ENCODE measurements around the gene HTR1D. TPM values are rescaled to one million over a fixed set of nuclear protein-coding genes. Genes with fewer than 3 reads are reported as not detected.
A peak's percentile ranks its signal among the peaks of the same experiment; 100 is the strongest.

Gene HTR1D
- total RNA-seq, 2 donors from 2014 or later: not detected

GRCh38 chr1:23188434-23188884 is 28.8 kb downstream of the HTR1D start:
- H3K27ac Mint-ChIP-seq: no peak overlapping the region
- no peaks in the 10 kb centered on the region for H3K9me3 Mint-ChIP-seq

DNA sequence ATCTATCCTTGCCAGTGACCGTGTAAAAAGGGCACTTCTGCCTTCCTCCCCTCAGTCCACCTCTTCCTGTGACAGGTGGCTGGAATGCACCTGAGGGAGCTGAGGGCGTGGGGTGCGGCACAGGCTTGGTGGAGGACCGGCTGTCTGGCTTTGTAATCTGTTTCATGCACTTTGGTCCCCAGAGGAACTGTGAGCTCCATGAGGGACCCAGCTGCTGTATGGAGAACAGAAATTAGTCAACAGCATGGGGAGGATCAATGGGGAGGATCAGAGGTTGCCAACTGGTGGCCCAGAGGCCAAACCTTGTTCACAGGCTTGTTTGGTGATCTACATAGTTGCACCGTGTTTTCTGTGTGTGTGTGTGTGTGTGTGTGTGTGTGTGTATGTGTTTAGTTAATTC is 29.7 kb downstream of the HTR1D start:
- H3K9me3 Mint-ChIP-seq: no peaks in the 10 kb centered on the region
- no peak for ATAC-seq (replicated peaks in 1 of 2)
- H3K36me3 Mint-ChIP-seq (ENCODE audit: insufficient read depth in 2 of 2): no peaks in the 10 kb centered on the region
- H3K27me3 Mint-ChIP-seq (ENCODE audit: low read depth): peaks cover 8% of the 10 kb centered on the region
- H3K27ac Mint-ChIP-seq: no peak overlapping the region
- peaks cover 11% of the 10 kb centered on the region for H3K4me1 Mint-ChIP-seq (ENCODE audit: low read depth)
- DNase-seq: no peak
- H3K4me3 Mint-ChIP-seq: no peak overlapping the region

More at GRCh38 chr1:23188434-23188884, 28.8 kb downstream of the HTR1D start:
- DNase-seq (no peak), ATAC-seq (replicated peaks in 1 of 2) (no peak)
- no peaks in the 10 kb centered on the region for H3K36me3 Mint-ChIP-seq (ENCODE audit: insufficient read depth in 2 of 2)
- H3K4me1 Mint-ChIP-seq (ENCODE audit: low read depth): peaks cover 11% of the 10 kb centered on the region
- H3K27me3 Mint-ChIP-seq (ENCODE audit: low read depth): peaks cover 7% of the 10 kb centered on the region
- no peak overlapping the region for H3K4me3 Mint-ChIP-seq

DNA sequence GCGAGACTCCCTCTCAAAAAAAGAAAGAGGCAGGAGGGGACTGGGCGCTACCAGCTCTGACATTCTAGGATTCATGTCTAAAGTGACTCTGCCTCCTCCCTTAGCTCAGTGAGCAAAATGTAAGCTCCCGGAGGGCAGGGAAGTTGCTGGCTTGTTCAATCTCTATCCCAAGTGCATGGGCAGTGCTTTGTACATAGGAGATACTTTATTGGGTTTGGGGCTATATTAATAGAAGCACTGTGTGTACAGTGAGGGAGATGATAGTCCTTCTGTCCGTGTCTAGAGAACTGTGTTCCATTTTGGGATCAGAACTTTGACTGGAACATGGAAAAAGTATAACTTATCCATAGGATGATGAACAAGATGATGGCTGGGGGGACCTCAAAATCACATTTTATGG is 31.9 kb downstream of the HTR1D start:
- Mint-ChIP-seq H3K9me3 (no peaks in the 10 kb centered on the region), H3K4me1 (ENCODE audit: low read depth) (peaks cover 11% of the 10 kb centered on the region), H3K27me3 (ENCODE audit: low read depth) (peaks cover 18% of the 10 kb centered on the region), H3K27ac (no peak overlapping the region), H3K4me3 (no peak overlapping the region), H3K36me3 (ENCODE audit: insufficient read depth in 2 of 2) (no peaks in the 10 kb centered on the region)
- ATAC-seq (replicated peaks in 1 of 2): no peak
- DNase-seq: no peak

- Mint-ChIP-seq H3K4me1 (ENCODE audit: low read depth) (peaks cover 11% of the 10 kb centered on the region), H3K27ac (no peak overlapping the region), H3K27me3 (ENCODE audit: low read depth) (peaks cover 23% of the 10 kb centered on the region), H3K4me3 (peak overlapping the region; percentile 72 to 76), H3K36me3 (ENCODE audit: insufficient read depth in 2 of 2) (no peaks in the 10 kb centered on the region), H3K9me3 (no peaks in the 10 kb centered on the region)
- DNase-seq (peak; percentile 27 to 46), ATAC-seq (replicated peaks in 1 of 2) (peak in 1 of 2 donors; percentile 36)
Observed at GRCh38 chr1:23184212-23184934, 32.9 kb downstream of the HTR1D start.

- H3K27ac Mint-ChIP-seq: no peak overlapping the region
- H3K36me3 Mint-ChIP-seq (ENCODE audit: insufficient read depth in 2 of 2): no peaks in the 10 kb centered on the region
- no peak for DNase-seq
- no peaks in the 10 kb centered on the region for H3K9me3 Mint-ChIP-seq
- H3K27me3 Mint-ChIP-seq (ENCODE audit: low read depth): peaks cover 51% of the 10 kb centered on the region
- no peak overlapping the region for H3K4me3 Mint-ChIP-seq
- peaks cover 20% of the 10 kb centered on the region for H3K4me1 Mint-ChIP-seq (ENCODE audit: low read depth)
- ATAC-seq (replicated peaks in 1 of 2): no peak
Observed at GRCh38 chr1:23179862-23180261, 37.4 kb downstream of the HTR1D start.

DNA sequence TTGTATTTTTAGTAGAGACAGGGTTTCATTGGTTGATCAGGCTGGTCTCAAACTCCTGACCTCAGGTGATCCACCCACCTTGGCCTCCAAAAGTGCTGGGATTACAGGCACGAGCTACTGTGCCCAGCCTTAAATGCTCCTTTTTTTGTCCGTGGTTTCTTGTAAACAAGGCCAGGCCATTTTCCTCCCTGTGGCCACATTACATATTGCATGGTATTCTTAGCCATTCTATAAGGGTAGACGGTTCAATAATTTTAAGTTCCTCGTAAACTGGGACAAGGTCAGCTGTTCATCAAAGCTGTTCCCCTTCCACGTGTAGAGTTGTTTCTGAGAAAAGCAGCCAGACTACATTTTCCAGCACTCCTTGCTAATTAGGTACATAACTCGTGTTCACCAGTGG is 38.4 kb downstream of the HTR1D start:
- Mint-ChIP-seq H3K4me1 (ENCODE audit: low read depth) (peaks cover 21% of the 10 kb centered on the region), H3K4me3 (peak overlapping the region in 1 of 2 donors; percentile 37), H3K27me3 (ENCODE audit: low read depth) (peaks cover 50% of the 10 kb centered on the region), H3K9me3 (peaks cover 0 to 2% of the 10 kb centered on the region in 2 donors), H3K36me3 (ENCODE audit: insufficient read depth in 2 of 2) (no peaks in the 10 kb centered on the region), H3K27ac (no peak overlapping the region)
- ATAC-seq (replicated peaks in 1 of 2) (no peak), DNase-seq (no peak)

- peak overlapping the region; percentile 76 to 80 for H3K4me3 Mint-ChIP-seq
- H3K4me1 Mint-ChIP-seq (ENCODE audit: low read depth): peaks cover 19% of the 10 kb centered on the region
- DNase-seq (no peak), ATAC-seq (replicated peaks in 1 of 2) (no peak)
- H3K27ac Mint-ChIP-seq: no peak overlapping the region
- peaks cover 0 to 2% of the 10 kb centered on the region in 2 donors for H3K9me3 Mint-ChIP-seq
- H3K27me3 Mint-ChIP-seq (ENCODE audit: low read depth): peaks cover 44% of the 10 kb centered on the region
- no peaks in the 10 kb centered on the region for H3K36me3 Mint-ChIP-seq (ENCODE audit: insufficient read depth in 2 of 2)
Observed at GRCh38 chr1:23178414-23178813, 38.9 kb downstream of the HTR1D start.

GRCh38 chr1:23177438-23178380 is 39.6 kb downstream of the HTR1D start:
- Mint-ChIP-seq H3K36me3 (ENCODE audit: insufficient read depth in 2 of 2) (no peaks in the 10 kb centered on the region), H3K27me3 (ENCODE audit: low read depth) (peaks cover 43% of the 10 kb centered on the region), H3K27ac (no peak overlapping the region), H3K4me3 (peak overlapping the region; percentile 80), H3K9me3 (peaks cover 0 to 2% of the 10 kb centered on the region in 2 donors), H3K4me1 (ENCODE audit: low read depth) (peaks cover 19% of the 10 kb centered on the region)
- DNase-seq (peak; percentile 68 to 69), ATAC-seq (replicated peaks in 1 of 2) (peak; percentile 85 to 86)

GRCh38 chr1:23177031-23177430 is 40.3 kb downstream of the HTR1D start:
- Mint-ChIP-seq H3K27me3 (ENCODE audit: low read depth) (peaks cover 43% of the 10 kb centered on the region), H3K4me3 (peak overlapping the region; percentile 80), H3K4me1 (ENCODE audit: low read depth) (peaks cover 19% of the 10 kb centered on the region), H3K9me3 (peaks cover 0 to 2% of the 10 kb centered on the region in 2 donors), H3K36me3 (ENCODE audit: insufficient read depth in 2 of 2) (no peaks in the 10 kb centered on the region), H3K27ac (no peak overlapping the region)
- DNase-seq (no peak), ATAC-seq (replicated peaks in 1 of 2) (no peak)

DNA sequence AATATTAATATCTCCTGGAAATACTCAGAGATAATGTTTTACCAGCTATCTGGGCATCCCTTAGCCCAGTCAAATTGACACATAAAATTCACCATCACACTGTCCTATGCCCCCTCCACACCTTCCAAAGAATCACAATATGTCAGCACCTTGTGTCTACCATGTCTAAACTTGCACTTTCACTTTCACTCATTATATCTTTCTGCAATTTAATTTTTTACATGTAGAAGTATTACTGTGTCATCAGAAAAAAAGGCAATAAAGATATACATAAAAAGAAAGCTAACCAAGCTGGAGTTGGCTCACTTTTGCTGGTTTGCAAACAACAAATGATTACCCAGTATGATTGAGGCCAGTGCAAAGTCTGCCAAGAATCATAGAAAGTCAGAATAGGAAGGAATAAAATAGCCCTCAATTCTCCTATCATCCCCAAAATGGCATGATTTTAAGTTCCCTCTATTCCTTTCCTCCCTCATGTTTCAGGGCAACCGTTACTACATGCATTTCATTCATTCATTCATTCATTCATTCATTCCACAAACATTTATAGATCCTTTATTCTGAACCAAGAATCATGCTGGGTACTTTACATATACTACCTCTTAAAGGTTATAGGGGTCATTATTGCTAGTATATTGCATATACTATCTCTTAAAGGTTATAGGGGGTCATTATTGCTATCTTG is 42.7 kb downstream of the HTR1D start:
- Mint-ChIP-seq H3K27ac (no peak overlapping the region), H3K4me3 (no peak overlapping the region), H3K27me3 (ENCODE audit: low read depth) (peaks cover 30% of the 10 kb centered on the region), H3K9me3 (peaks cover 0 to 2% of the 10 kb centered on the region in 2 donors), H3K36me3 (ENCODE audit: insufficient read depth in 2 of 2) (no peaks in the 10 kb centered on the region), H3K4me1 (ENCODE audit: low read depth) (peaks cover 25% of the 10 kb centered on the region)
- ATAC-seq (replicated peaks in 1 of 2) (peak; percentile 30 to 34), DNase-seq (no peak)

- Mint-ChIP-seq H3K9me3 (peaks cover 0 to 2% of the 10 kb centered on the region in 2 donors), H3K4me1 (ENCODE audit: low read depth) (peaks cover 33% of the 10 kb centered on the region), H3K27ac (no peak overlapping the region), H3K27me3 (ENCODE audit: low read depth) (peaks cover 6% of the 10 kb centered on the region), H3K36me3 (ENCODE audit: insufficient read depth in 2 of 2) (peaks cover 1 to 3% of the 10 kb centered on the region in 2 donors), H3K4me3 (no peak overlapping the region)
- no peak for DNase-seq
- no peak for ATAC-seq (replicated peaks in 1 of 2)
Observed at GRCh38 chr1:23171181-23171755, 46.0 kb downstream of the HTR1D start.

DNA sequence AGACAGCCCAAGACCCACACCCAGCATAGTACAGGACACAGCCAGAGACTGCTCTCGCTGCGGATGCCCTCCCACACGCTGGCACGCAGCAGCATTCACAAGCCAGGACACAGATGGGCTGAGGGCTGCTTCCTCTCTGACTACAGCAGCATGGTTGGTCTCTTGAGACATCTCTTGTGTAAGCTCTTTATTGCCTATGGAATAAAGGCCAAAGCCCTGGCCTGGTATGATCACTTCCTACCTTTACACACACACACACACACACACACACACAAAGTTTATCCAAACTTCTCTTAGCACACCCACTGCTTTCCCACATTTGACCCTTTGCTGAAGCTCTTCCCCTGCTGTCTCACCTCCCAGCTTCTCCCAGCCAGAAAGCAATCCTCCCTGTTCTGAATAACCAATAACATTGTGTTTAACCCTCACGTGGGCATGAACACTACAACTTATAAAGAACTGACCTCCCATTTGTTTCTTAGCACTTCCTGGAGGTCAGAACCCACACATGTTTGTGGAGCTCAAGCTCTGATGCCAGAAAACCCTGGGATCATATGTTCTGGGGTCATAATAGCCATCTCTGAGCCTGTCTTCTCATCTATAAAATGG is 47.5 kb downstream of the HTR1D start:
- Mint-ChIP-seq H3K9me3 (peaks cover 0 to 2% of the 10 kb centered on the region in 2 donors), H3K27ac (no peak overlapping the region)
- ATAC-seq (replicated peaks in 1 of 2): peak in 1 of 2 donors; percentile 29

More for the DNA sequence above, 47.5 kb downstream of the HTR1D start:
- peak in 1 of 2 donors; percentile 14 for DNase-seq
- Mint-ChIP-seq H3K27me3 (ENCODE audit: low read depth) (no peaks in the 10 kb centered on the region), H3K4me3 (peak overlapping the region; percentile 57 to 96), H3K36me3 (ENCODE audit: insufficient read depth in 2 of 2) (peaks cover 1 to 3% of the 10 kb centered on the region in 2 donors), H3K4me1 (ENCODE audit: low read depth) (peaks cover 40% of the 10 kb centered on the region)

Measured in activated T-cell treated with anti-CD3 and anti-CD28 coated beads, Interleukin-2, amount 50 U/mL, for 72 hours (primary cell).